HG03439 (cell line): Measurements from ENCODE around the gene GALNT10.

Source experiments
- ATAC-seq: cut with Tn5 transposase; IDR thresholded peaks from one replicate; pipeline ENCODE4 v1.9.1; 2021; ENCODE audit warnings: mild to moderate bottlenecking, moderate library complexity; ENCODE audit not compliant: unreplicated experiment

The GALNT10 gene

DNA sequence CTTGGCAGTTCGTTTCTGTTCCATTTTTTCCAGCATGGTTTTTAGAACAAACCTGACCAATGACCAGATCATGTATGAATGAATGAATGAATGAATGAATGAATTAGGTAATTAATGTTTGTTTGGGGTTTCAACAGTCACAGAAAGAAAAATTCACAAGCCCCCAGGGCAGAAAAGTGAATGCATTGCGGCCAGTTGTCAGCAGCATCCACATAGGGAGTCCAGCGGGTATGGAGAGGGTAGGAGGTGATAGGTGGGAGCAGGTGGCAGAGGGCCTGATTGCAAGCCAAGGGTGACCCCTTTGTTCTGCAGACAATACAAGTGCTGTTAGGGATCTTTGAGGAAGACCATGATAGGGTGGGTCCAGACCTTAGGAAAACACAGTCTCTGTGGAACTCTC lies 205.6 kb downstream of the GALNT10 start:
- no peak for ATAC-seq

DNA sequence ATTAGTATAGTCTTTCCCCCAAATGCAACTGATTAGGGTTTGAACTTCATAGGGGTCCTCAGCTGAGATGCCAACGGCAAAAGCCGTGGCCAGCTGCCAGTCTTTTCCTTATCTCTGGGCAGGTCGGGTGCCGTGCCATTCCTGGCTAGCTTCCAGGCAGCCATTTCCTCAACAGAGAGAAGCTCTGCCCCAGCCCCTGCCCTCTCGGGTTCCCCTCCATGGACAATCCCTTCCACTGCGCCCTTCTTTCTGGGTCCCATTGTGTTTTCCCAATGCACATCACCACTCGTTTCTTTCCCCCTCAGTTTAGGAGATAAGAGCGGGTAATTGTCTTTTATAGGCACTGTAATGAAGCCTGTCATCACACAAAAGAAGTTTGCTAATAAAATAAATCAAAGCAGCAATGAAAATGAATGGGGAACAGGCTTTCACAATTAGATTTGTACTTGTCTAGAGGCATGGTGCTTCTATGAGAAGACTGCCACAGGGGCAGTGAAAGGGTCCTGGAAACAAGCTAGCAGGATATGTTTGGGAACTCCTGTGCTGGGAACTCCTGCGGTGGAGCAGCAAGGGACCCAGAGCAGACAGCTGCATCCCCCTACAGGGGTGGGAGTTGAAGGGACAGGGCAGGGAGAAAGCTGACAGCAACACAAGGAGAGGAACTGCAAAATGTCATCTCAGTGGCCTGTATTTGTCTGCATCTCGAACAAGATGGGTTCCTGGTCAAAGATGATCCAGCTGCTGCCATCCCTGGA lies 207.3 kb downstream of the GALNT10 start:
- ATAC-seq: no peak

GRCh38 chr5:154400678-154401077 lies 210.1 kb downstream of the GALNT10 start:
- ATAC-seq: no peak

DNA sequence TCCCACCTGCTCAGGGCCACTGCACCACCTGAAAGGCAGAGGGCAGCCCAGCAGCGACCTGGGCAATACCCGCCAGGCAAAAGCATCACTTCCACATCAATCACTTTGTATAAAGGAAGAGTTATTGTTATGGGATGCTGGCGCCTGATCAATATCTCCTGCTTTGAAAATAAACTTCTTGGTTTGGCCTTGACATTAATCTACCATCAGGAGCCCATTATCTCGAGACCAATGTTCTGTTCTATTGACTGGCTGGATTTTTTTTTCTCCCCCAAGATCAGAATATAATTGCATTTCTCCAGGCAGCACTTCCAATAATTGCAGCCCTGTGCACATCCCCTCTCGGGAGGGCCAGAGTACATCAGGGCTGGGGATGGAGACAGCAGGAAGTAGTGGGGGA lies 210.8 kb downstream of the GALNT10 start:
- ATAC-seq: no peak

- ATAC-seq: no peak
Measured at GRCh38 chr5:154401931-154402330, 211.4 kb downstream of the GALNT10 start.

DNA sequence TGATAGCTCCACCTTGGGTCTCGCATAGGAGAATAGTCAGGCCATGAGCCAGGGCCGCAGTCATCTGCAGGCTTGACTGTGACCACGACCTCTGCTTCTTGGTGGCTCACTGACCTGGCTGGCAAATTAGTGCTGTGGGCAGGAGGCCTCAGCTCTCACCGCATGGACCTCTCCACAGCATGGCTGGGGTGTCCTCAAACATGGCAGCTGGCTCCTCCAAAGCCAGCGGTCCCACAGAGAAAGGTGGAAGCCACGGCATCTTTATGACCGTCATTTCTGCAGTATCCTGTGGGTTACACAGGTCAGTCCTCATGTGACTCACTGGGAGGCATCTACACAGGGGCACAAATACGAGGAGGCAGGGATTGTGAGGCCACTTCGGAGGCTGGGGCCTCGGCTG lies 212.1 kb downstream of the GALNT10 start:
- ATAC-seq: no peak

GRCh38 chr5:154403234-154403633 lies 212.7 kb downstream of the GALNT10 start:
- no peak for ATAC-seq

DNA sequence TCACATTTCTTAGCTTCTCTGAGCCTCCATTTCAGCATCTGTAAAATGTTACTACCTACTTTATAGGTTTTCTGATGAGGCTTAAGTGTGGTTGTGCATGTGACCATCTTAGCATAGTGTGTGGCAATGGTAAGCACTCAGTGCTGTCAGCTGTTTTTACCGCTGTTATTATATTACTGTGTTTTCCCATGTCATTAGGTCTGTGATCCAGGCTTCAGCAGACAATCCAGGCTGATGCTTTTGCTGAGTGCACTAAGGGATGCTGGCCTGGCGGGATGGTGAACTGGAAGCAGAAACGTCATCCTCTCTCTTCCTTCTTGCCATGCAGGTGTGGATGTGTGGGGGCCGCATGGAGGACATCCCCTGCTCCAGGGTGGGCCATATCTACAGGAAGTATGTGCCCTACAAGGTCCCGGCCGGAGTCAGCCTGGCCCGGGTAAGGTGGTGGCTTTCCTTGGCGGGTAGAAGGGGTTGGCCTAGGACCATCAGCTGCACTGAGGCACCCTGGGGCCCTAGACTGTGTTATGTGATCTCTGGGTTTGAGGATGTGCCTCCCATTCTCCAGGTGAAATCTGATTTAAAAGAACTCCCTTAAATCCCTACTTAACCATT lies 213.3 kb downstream of the GALNT10 start:
- ATAC-seq: no peak

DNA sequence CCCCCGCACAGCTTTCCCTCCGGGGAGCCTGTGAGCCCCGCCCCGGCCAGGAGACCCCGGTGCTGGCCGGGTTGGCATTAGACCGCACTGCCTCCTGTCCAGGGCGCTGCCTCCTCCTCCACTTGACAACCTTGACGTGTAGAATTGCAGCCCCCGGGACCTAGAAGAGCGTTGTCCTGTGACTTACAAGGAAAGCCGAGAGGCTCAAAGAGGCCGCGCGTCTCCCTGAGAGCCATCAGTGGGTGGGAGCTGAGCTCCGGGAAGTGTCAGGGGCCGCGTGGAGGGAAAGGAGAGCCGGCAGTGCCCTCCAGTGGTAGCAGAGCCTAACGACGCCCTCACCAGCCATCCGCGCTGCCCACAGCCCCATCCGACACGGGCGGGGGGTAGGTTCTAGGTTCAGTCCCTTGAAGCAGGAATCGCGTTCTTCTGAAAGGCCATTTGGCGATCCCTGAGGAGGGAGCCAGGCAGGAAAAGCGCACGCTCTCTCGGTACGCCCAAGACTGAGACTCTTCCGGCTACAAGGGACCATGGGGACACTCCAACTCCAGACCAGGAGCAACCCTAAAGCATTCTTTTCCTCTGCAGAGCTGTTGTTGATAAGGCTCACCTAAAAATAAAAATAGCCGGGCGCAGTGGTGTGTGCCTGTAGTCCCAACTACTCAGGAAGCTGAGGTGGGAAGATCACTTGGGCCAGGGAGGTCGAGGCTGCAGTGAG lies 214.7 kb downstream of the GALNT10 start:
- peak; percentile 92 for ATAC-seq

GRCh38 chr5:154406231-154406630 lies 215.7 kb downstream of the GALNT10 start:
- ATAC-seq: no peak

- no peak for ATAC-seq
Measured at GRCh38 chr5:154406826-154407225, 216.3 kb downstream of the GALNT10 start.

- ATAC-seq: no peak
Measured at GRCh38 chr5:154408811-154409210, 218.3 kb downstream of the GALNT10 start.

DNA sequence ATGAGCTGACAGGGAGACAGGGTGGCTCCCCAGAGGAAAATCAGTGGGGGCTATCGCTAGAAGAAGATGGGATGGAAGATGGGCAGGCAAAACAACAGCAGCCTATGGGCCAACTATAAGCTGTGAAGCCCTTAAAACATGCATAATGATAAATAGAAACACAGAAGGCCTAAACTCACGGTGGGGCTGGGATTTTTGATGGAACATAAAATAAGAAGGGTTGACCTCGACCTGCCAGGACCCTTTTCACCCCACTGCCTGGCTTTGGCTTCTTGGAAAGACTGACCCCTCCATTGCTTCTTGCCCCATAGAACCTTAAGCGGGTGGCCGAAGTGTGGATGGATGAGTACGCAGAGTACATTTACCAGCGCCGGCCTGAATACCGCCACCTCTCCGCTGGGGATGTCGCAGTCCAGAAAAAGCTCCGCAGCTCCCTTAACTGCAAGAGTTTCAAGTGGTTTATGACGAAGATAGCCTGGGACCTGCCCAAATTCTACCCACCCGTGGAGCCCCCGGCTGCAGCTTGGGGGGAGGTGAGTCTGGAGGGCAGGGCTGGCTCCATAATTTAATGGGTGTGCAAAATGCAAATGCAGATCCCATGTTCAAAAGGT lies 218.8 kb downstream of the GALNT10 start:
- no peak for ATAC-seq

DNA sequence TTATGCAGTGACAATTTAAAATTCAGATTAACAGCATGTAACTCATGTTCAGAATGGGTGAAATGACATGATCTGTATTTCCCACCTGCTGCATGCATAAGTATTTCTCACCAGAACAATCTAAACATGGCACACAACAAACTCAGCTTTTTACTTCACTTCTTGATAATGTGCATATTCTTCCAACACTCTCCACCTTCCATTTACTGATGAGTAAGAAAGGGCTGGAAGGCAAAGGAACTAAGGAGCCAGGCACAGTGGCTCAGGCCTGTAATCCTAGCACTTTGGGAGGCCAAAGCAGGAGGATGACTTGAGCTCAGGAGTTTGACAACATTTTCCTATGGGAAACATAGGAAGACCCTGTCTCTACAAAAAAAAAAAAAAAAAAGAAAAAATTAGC lies 219.5 kb downstream of the GALNT10 start:
- ATAC-seq: no peak

GRCh38 chr5:154410786-154411185 lies 220.3 kb downstream of the GALNT10 start:
- no peak for ATAC-seq

- no peak for ATAC-seq
Measured at GRCh38 chr5:154411338-154411737, 220.8 kb downstream of the GALNT10 start.

GRCh38 chr5:154412316-154412715 lies 221.8 kb downstream of the GALNT10 start:
- no peak for ATAC-seq

DNA sequence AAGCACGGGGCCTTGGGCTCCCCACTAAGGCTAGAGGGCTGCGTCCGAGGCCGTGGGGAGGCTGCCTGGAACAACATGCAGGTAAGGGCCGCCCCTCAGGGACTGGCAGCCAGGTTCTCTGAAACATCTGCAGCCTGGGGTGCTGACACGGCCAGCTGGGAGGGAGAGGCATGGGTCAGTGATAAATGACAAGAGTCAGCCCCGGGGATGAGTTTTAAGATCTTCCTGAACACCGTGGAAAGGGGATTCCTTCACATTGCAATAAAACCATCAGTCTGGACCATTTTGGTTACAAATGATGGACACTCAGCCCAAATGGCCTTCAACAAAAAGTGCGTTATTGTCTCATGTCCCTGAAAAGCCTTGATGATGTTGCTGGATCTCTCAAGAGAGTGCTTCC lies 222.4 kb downstream of the GALNT10 start:
- no peak for ATAC-seq

DNA sequence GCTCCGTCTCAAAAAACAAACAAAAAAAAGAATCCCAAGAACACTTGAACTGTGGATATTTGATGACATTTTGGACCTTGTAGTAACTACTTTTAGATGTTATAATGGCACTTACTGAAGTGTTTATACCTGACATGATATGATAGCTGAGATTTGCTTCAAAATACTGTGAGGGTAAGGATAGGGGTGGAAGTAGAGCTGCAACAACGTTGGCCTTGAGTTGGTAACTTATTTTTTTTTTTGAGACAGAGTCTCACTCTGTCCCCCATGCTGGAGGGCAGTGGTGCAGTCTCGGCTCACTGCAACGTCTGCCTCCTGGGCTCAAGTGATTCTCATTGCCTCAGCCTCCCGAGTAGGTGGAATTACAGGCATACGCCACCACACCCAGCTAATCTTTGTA lies 224.6 kb downstream of the GALNT10 start:
- no peak for ATAC-seq

GRCh38 chr5:154418344-154418820 lies 227.8 kb downstream of the GALNT10 start:
- no peak for ATAC-seq

DNA sequence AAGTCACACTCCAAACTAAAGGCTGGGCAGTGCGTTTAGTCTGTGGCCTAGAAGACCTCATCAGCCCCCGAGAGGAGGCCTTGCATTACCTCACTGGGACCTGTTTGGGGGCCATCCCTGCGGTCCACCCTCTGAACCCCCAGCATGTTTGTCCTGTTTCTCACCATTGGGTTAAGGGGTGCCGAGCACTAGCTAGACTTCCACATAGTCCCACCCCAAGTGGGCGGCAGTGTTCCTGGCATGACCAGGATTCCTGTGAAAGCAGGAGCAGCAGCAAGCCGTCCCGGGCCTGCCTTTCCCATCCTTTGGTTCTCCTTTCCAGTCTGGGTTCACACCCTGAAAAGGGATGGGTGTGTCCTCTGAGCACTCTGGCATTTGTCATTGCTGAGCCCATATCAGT lies 228.7 kb downstream of the GALNT10 start:
- no peak for ATAC-seq

GRCh38 chr5:154421868-154422267 lies 231.3 kb downstream of the GALNT10 start:
- ATAC-seq: no peak
